SK-N-SH (cell line): ENCODE results near the gene SLC17A7. TPM values are rescaled to one million over a fixed set of nuclear protein-coding genes. Genes with fewer than 3 reads are reported as not detected.

ENCODE experiments used
- CTCF ChIA-PET: fragments of 300-600, 350-600 bp; formaldehyde crosslinking; extraction: SDS; loops from one replicate; lab custom pipeline; 2021; lab: Yijun Ruan, JAX
- POLR2A ChIA-PET: fragments of 350-600 bp; sonication (Branson Sonifier 250); formaldehyde crosslinking; extraction: SDS; loops from one replicate; lab custom pipeline; 2020; ENCODE audit warnings: antibody characterized with exemption, inconsistent platforms; lab: Yijun Ruan, JAX
- DNase-seq: peaks from one replicate; pipeline ENCODE4 v3.0.0; 2012
- H2AFZ ChIP-seq: fragments of 200-600 bp; sonication (generic); 2 replicates; pipeline ENCODE4 v1.8.1; 2016; ENCODE audit warnings: antibody characterized with exemption, mild to moderate bottlenecking, low read depth
- H3F3A ChIP-seq: fragments of 200-600 bp; sonication (generic); replicated peaks from 2 replicates; pipeline ENCODE3; 2016; ENCODE audit warnings: antibody characterized with exemption, mild to moderate bottlenecking; ENCODE audit not compliant: insufficient read depth
- H3K27ac ChIP-seq, 2 experiments: fragments of 200-500 bp in 1 of 2; fragments of 200-600 bp in 1 of 2; sonication (Bioruptor generic) in 1 of 2; sonication (generic), shearing (Covaris generic) in 1 of 2; 2 replicates each; pipeline versions ENCODE4 v1.5.1 to v1.6.1; 2014 to 2016; ENCODE audit warnings: low read depth in 2 of 2, inconsistent platforms in 1 of 2, low read length in 1 of 2, mild to moderate bottlenecking in 1 of 2, mixed read lengths in 1 of 2
- H3K27me3 ChIP-seq: fragments of 200-600 bp; sonication (generic), shearing (Covaris generic); 2 replicates; pipeline ENCODE4 v1.6.1; 2016; ENCODE audit warnings: mixed run types; ENCODE audit not compliant: insufficient read depth
- H3K36me3 ChIP-seq, 2 experiments: fragments of 200-500 bp in 1 of 2; fragments of 200-600 bp in 1 of 2; sonication (Bioruptor generic) in 1 of 2; sonication (generic) in 1 of 2; replicated peaks in 1 of 2; 2 replicates each; pipeline versions ENCODE3 to v1.5.1; 2014 to 2016; ENCODE audit warnings: low read length in 1 of 2, mild to moderate bottlenecking in 1 of 2; ENCODE audit not compliant: insufficient read depth in 2 of 2, control insufficient read depth in 1 of 2
- H3K4me1 ChIP-seq, 2 experiments: fragments of 200-500 bp in 1 of 2; fragments of 200-600 bp in 1 of 2; sonication (Bioruptor generic) in 1 of 2; sonication (generic), shearing (Covaris generic) in 1 of 2; 2 replicates each; pipeline versions ENCODE4 v1.5.1 to v1.6.1; 2014 to 2016; ENCODE audit warnings: low read depth in 1 of 2, low read length in 1 of 2, mixed run types in 1 of 2; ENCODE audit not compliant: insufficient read depth in 2 of 2, control insufficient read depth in 1 of 2
- H3K4me2 ChIP-seq: fragments of 200-600 bp; sonication (generic), shearing (Covaris generic); 2 replicates; pipeline ENCODE4 v1.6.1; 2017; ENCODE audit warnings: mixed run types
- H3K4me3 ChIP-seq, 2 experiments: fragments of 200-500 bp in 1 of 2; fragments of 200-600 bp in 1 of 2; sonication (Bioruptor generic) in 1 of 2; sonication (generic), shearing (Covaris generic) in 1 of 2; 2 replicates each; pipeline versions ENCODE4 v1.5.1 to v1.8.1; 2014 to 2016; ENCODE audit warnings: low read depth in 2 of 2, inconsistent platforms in 1 of 2, low read length in 1 of 2, mild to moderate bottlenecking in 1 of 2, mixed read lengths in 1 of 2, moderate library complexity in 1 of 2
- H3K79me2 ChIP-seq: fragments of 200-600 bp; sonication (generic); 2 replicates; pipeline ENCODE4 v1.8.1; 2017; ENCODE audit warnings: mild to moderate bottlenecking; ENCODE audit not compliant: insufficient read depth
- H3K9ac ChIP-seq: fragments of 200-600 bp; sonication (generic); 2 replicates; pipeline ENCODE4 v1.6.1; 2017; ENCODE audit warnings: mixed run types
- H3K9me2 ChIP-seq: fragments of 200-600 bp; sonication (generic); 2 replicates; pipeline ENCODE4 v1.6.1; 2017; ENCODE audit warnings: mixed run types
- H3K9me3 ChIP-seq: fragments of 200-600 bp; sonication (generic); 2 replicates; pipeline ENCODE4 v1.6.1; 2017; ENCODE audit warnings: mixed run types, mild to moderate bottlenecking, moderate library complexity
- H4K20me1 ChIP-seq: fragments of 200-600 bp; sonication (generic); 2 replicates; pipeline ENCODE4 v1.6.1; 2017; ENCODE audit warnings: mild to moderate bottlenecking, mixed run types; ENCODE audit not compliant: insufficient read depth
- CTCF ChIP-seq: fragments of 200-600 bp; sonication (generic); IDR thresholded peaks from 2 replicates; pipeline ENCODE4 v1.6.1; 2017; ENCODE audit warnings: antibody characterized with exemption, mild to moderate bottlenecking, moderate library complexity
- EP300 ChIP-seq, 2 experiments: IDR thresholded peaks; 2 replicates each; pipeline versions ENCODE4 v1.4.0 to v1.6.1; 2012; ENCODE audit warnings: borderline replicate concordance in 1 of 2, low read depth in 1 of 2, low read length in 1 of 2
- EZH2phosphoT487 ChIP-seq: fragments of 200-600 bp; sonication (generic); IDR thresholded peaks from 2 replicates; pipeline ENCODE4 v1.6.1; 2017; ENCODE audit warnings: low read depth, mixed run types, mild to moderate bottlenecking, antibody characterized with exemption, moderate library complexity, borderline replicate concordance
- FOSL2 ChIP-seq: IDR thresholded peaks from 2 replicates; pipeline ENCODE4 v1.4.0; 2012; ENCODE audit warnings: low read depth, mild to moderate bottlenecking, moderate library complexity, borderline replicate concordance
- FOXJ3 ChIP-seq: sonication (generic); formaldehyde crosslinking; IDR thresholded peaks from 2 replicates; pipeline ENCODE4 v1.5.1; 2020; ENCODE audit warnings: mild to moderate bottlenecking, missing genetic modification reagents
- GATA2 ChIP-seq: sonication (generic); formaldehyde crosslinking; IDR thresholded peaks from 2 replicates; pipeline ENCODE4 v1.5.0; 2020; ENCODE audit warnings: mild to moderate bottlenecking, missing genetic modification reagents
- JUND ChIP-seq: IDR thresholded peaks from 2 replicates; pipeline ENCODE4 v1.4.0; 2012
- NFIC ChIP-seq: IDR thresholded peaks from 2 replicates; pipeline ENCODE4 v1.4.0; 2012; ENCODE audit warnings: borderline replicate concordance
- PBX3 ChIP-seq: IDR thresholded peaks from 2 replicates; pipeline ENCODE4; 2012
- POLR2AphosphoS5 ChIP-seq: IDR thresholded peaks from 2 replicates; pipeline ENCODE4 v1.6.1; 2012; ENCODE audit warnings: low read depth, low read length
- REST ChIP-seq: IDR thresholded peaks from 2 replicates; pipeline ENCODE4 v1.6.1; 2012; ENCODE audit warnings: mild to moderate bottlenecking, low read depth, low read length, moderate library complexity
- RFX5 ChIP-seq: IDR thresholded peaks from 2 replicates; pipeline ENCODE4 v1.6.1; 2012; ENCODE audit warnings: mild to moderate bottlenecking, improper control_type of control experiment, low read length
- TAF1 ChIP-seq: IDR thresholded peaks from 2 replicates; pipeline ENCODE4 v1.6.1; 2012; ENCODE audit warnings: low read depth, mild to moderate bottlenecking, low read length, moderate library complexity, borderline replicate concordance
- TCF12 ChIP-seq: IDR thresholded peaks from 2 replicates; pipeline ENCODE4 v1.4.0; 2012
- TEAD4 ChIP-seq: IDR thresholded peaks from 2 replicates; pipeline ENCODE4 v1.4.0; 2012; ENCODE audit warnings: mild to moderate bottlenecking, borderline replicate concordance; ENCODE audit not compliant: insufficient read depth
- ZBTB33 ChIP-seq: IDR thresholded peaks from 2 replicates; pipeline ENCODE4 v1.4.0; 2012; ENCODE audit warnings: low read depth, borderline replicate concordance
- WGBS: methylation state at CpG from one replicate; pipeline ENCODE4 v1.1.6; 2017; ENCODE audit warnings: low lambda C conversion rate; 5-methylcytosine and 5-hydroxymethylcytosine counted together
- polyA plus RNA-seq, 3 experiments: library from polyadenylated mRNA; depleted of rRNA; stranded (reverse); fragments of >200 nt; gene quantifications; 2 replicates each; pipeline ENCODE4 v1.2.3, GENCODE V29; 2012
- TF ChIP-seq, protein P1 (sequence below): fragments of 150-350 bp; IDR thresholded peaks from 2 replicates; pipeline ENCODE4 v1.6.1; 2017; ENCODE audit warnings: antibody characterized with exemption, low read length, low read depth, borderline replicate concordance
- TF ChIP-seq, protein P2 (sequence below): IDR thresholded peaks from 2 replicates; pipeline ENCODE4 v1.4.0; 2012; ENCODE audit warnings: low read depth, borderline replicate concordance

SLC17A7 gene
- polyA plus RNA-seq, 1 of the 3 experiments (the other 2 are of a cell fraction), result 0.59 TPM

DNA sequence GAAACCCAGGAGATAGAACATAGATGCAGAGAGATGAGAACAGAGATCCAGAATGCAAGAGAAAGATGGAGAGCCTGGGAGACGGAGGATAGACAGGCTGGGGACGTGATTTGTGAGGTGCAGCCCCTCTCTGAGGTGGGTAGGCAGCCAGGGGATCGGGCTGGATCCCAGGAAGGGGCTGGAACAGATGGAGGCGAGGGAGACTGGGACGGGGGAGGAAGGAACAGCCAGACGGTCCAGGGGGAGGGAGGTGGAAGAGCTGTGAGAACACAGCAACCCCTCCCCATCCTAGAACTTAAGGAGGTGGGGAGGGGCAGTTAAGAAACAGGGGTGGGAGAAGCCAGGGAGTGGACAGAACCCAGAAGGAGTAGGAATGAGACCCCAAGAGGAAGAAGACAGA lies 3.1 kb downstream of the SLC17A7 start:
- WGBS, result 11% methylated on average over 6 of the region's 6 CpGs
- Histone ChIP-seq H3K4me1 (peaks cover 0 to 30% of the 10 kb centered on the region in 2 experiments; a peak in 1 of 4 replicates), H3K9ac (no peak overlapping the region), H3K9me3 (no peaks in the 10 kb centered on the region), H3K9me2 (no peaks in the 10 kb centered on the region), H3K79me2 (no peaks in the 10 kb centered on the region), H3K27ac (no peak overlapping the region), H3K27me3 (peaks cover 81% of the 10 kb centered on the region), H2AFZ (no peak overlapping the region), H3K36me3 (no peaks in the 10 kb centered on the region), H3K4me3 (no peak overlapping the region), H4K20me1 (no peaks in the 10 kb centered on the region), H3K4me2 (no peak overlapping the region), H3F3A (peaks cover 14% of the 10 kb centered on the region)
- no peak for DNase-seq
- POLR2A ChIA-PET, result no interaction called here
- no peak for TF ChIP-seq FOSL2
- no peak for TF ChIP-seq POLR2AphosphoS5
- no peak for TF ChIP-seq JUND
- no peak for TF ChIP-seq GATA2 (CRISPR knock-in tag)
- TF ChIP-seq FOXJ3 (CRISPR knock-in tag), result no peak
- no peak for TF ChIP-seq CTCF
- TF ChIP-seq TEAD4, result no peak
- TF ChIP-seq EP300 (IDR thresholded peaks at IDR 0.05; ENCODE audit: borderline replicate concordance in 1 of 2, low read depth in 1 of 2, low read length in 1 of 2), result no peak
- no peak for TF ChIP-seq EZH2phosphoT487
- no peak for TF ChIP-seq RFX5
- no peak for TF ChIP-seq TCF12
- TF ChIP-seq, protein P1, sequence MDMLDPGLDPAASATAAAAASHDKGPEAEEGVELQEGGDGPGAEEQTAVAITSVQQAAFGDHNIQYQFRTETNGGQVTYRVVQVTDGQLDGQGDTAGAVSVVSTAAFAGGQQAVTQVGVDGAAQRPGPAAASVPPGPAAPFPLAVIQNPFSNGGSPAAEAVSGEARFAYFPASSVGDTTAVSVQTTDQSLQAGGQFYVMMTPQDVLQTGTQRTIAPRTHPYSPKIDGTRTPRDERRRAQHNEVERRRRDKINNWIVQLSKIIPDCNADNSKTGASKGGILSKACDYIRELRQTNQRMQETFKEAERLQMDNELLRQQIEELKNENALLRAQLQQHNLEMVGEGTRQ, result no peak
- TF ChIP-seq PBX3, result no peak
- no peak for TF ChIP-seq NFIC
- TF ChIP-seq, protein P2, sequence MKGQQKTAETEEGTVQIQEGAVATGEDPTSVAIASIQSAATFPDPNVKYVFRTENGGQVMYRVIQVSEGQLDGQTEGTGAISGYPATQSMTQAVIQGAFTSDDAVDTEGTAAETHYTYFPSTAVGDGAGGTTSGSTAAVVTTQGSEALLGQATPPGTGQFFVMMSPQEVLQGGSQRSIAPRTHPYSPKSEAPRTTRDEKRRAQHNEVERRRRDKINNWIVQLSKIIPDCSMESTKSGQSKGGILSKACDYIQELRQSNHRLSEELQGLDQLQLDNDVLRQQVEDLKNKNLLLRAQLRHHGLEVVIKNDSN, result no peak
- no peak for TF ChIP-seq REST
- no peak for TF ChIP-seq TAF1
- TF ChIP-seq ZBTB33, result no peak
- CTCF ChIA-PET, result interaction anchor here (1.8 to 11.2 kb wide), 3 partner anchors 16 to 213 kb away, joined by 3 to 149 read pairs (median 5); partner anchors contain the start of genes KASH5 and PTH2
